PC-9 (cell line): Measurements from ENCODE around the gene RPGRIP1L.

Experiments used
- EZH2 ChIP-seq: fragments of 200-600 bp; sonication (generic); IDR thresholded peaks from 2 replicates; pipeline ENCODE4 v1.8.0; 2017; ENCODE audit warnings: antibody characterized with exemption, low read depth
- TF ChIP-seq, protein P1 (sequence below): fragments of 200-600 bp; sonication (generic); conservative IDR thresholded peaks from 2 replicates; pipeline ENCODE4 v1.6.1; 2017; ENCODE audit warnings: mixed run types, antibody characterized with exemption, mild to moderate bottlenecking, moderate library complexity

GRCh38 chr16:53558710-53559109 lies 144.9 kb downstream of the RPGRIP1L start:
- TF ChIP-seq, protein P1, sequence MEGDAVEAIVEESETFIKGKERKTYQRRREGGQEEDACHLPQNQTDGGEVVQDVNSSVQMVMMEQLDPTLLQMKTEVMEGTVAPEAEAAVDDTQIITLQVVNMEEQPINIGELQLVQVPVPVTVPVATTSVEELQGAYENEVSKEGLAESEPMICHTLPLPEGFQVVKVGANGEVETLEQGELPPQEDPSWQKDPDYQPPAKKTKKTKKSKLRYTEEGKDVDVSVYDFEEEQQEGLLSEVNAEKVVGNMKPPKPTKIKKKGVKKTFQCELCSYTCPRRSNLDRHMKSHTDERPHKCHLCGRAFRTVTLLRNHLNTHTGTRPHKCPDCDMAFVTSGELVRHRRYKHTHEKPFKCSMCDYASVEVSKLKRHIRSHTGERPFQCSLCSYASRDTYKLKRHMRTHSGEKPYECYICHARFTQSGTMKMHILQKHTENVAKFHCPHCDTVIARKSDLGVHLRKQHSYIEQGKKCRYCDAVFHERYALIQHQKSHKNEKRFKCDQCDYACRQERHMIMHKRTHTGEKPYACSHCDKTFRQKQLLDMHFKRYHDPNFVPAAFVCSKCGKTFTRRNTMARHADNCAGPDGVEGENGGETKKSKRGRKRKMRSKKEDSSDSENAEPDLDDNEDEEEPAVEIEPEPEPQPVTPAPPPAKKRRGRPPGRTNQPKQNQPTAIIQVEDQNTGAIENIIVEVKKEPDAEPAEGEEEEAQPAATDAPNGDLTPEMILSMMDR: no peak
- no peak for TF ChIP-seq EZH2
